BE2C (cell line): ENCODE results near the gene CYB561D2.

Experiments used
- DNase-seq: peaks from one replicate; pipeline ENCODE4 v3.0.0-alpha.2; 2020
- H3K27me3 ChIP-seq: fragments of 250-450 bp; sonication (Bioruptor Pico); 2 replicates; pipeline ENCODE4 v1.5.1; 2020; ENCODE audit warnings: mild to moderate bottlenecking
- H3K36me3 ChIP-seq: fragments of 250-450 bp; sonication (Bioruptor Pico); 2 replicates; pipeline ENCODE4 v1.5.1; 2020; ENCODE audit warnings: mild to moderate bottlenecking
- H3K4me1 ChIP-seq: fragments of 250-450 bp; sonication (Bioruptor Pico); 2 replicates; pipeline ENCODE4 v1.5.1; 2020
- H3K4me3 ChIP-seq: 2 replicates; pipeline ENCODE4 v1.5.1; 2011; ENCODE audit warnings: low read depth, low read length
- H3K9me3 ChIP-seq: fragments of 250-450 bp; sonication (Bioruptor Pico); 2 replicates; pipeline ENCODE4 v1.5.1; 2020
- TF ChIP-seq, protein P1 (sequence below): IDR thresholded peaks from 2 replicates; pipeline ENCODE4 v1.5.1; 2012; ENCODE audit warnings: mild to moderate bottlenecking, low read depth, low read length

Gene CYB561D2

DNA sequence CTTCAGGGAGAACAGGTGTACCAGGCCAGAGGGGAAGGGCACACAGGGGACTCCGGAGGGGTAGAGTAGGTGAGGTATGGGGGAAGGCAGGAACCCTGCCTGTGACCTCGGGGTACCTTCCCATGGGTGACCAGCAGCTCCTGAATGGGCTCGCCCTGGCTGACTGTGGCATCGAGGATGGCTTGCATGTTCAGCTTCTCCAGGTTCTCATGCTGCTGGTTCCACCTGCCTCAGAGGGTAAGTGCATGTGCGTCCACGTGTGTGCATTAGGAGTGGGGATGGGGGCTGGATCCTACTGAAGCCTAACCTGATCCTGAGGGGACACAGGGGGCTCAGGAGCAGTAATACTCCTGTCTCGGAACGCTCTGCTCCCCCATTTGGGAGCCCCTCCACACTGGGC, 5.7 kb upstream of the CYB561D2 start:
- Histone ChIP-seq H3K4me3 (peak overlapping the region; percentile 48; the same call in 1 of the 2 replicates), H3K27me3 (no peaks in the 10 kb centered on the region), H3K4me1 (no peaks in the 10 kb centered on the region), H3K9me3 (no peaks in the 10 kb centered on the region), H3K36me3 (peaks cover 9% of the 10 kb centered on the region)
- TF ChIP-seq, protein P1, sequence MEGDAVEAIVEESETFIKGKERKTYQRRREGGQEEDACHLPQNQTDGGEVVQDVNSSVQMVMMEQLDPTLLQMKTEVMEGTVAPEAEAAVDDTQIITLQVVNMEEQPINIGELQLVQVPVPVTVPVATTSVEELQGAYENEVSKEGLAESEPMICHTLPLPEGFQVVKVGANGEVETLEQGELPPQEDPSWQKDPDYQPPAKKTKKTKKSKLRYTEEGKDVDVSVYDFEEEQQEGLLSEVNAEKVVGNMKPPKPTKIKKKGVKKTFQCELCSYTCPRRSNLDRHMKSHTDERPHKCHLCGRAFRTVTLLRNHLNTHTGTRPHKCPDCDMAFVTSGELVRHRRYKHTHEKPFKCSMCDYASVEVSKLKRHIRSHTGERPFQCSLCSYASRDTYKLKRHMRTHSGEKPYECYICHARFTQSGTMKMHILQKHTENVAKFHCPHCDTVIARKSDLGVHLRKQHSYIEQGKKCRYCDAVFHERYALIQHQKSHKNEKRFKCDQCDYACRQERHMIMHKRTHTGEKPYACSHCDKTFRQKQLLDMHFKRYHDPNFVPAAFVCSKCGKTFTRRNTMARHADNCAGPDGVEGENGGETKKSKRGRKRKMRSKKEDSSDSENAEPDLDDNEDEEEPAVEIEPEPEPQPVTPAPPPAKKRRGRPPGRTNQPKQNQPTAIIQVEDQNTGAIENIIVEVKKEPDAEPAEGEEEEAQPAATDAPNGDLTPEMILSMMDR: no peak
- DNase-seq: no peak

DNA sequence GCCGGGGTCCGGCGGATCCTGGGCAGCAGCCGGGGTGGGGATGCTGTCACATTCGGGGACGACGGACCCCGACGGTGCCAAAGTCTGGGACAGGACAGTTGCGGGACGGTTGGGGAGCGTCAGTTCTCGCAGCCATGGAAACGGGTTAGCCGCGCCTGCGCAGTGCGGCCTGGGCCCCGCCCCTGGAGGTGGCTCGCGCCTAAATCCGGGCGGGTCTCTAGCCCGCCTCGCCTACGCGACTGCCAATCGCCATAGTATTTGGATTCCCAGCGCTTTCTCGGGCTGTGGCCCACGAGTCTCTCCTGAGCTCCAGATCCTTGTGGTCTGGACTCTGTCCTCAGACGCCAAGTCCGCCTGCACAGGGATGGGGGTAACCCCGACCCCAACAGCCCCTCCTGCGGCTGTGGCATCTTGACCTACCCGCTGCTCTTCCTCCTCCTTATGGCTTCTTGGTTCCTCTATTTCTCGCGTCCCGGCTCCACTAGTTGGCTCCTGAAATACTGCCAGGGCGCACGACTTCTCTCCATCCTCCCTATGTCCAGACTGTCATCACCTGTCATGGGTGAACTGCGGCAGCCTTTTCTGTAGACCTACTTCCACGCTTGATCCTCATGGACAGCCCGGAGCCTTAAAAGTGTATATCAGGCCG, 5.0 kb upstream of the CYB561D2 start, which contains the start of gene ZMYND10:
Gene ZMYND10, minus strand, starts transcription at position 147 of the 649 bp plus-strand sequence. CDS start 153 bp downstream, outside the sequence.
- H3K27me3 ChIP-seq: no peaks in the 10 kb centered on the region
- H3K36me3 ChIP-seq: peaks cover 9% of the 10 kb centered on the region
- H3K4me1 ChIP-seq: no peaks in the 10 kb centered on the region
- peak within 1 kb of the TSS; percentile 48 for H3K4me3 ChIP-seq
- DNase-seq: peak; percentile 67
- TF ChIP-seq, protein P1: no peak
- H3K9me3 ChIP-seq: no peaks in the 10 kb centered on the region

DNA sequence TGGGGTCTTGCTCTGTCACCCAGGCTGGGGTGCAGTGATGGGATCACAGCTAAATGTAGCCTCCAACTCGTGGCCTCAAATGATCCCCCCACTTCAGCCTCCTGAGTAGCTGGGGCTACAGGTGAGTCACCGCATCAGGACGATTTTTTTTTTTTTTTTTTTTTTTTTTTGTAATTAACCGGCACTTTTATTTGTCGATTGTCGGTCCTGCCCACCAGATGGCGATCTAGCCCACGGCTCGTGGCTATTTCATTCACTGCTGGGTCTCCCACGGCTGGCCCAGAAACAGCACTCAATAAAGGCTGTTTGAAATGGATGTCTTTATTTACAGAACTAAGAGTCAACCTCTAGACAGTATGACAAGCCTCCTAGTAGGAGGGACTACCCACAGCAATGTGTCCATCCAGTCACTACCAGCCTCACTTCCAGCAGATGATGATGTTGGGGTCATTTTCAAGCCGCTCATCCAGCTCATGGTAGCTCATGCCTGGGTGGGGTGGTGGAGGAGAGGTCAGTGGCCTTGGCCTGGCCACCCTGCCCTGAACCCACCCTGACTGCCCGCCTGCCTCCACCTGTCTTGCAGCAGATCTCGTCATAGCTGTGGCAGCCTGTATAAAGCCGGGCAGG, 3.4 kb upstream of the CYB561D2 start:
- Histone ChIP-seq H3K9me3 (no peaks in the 10 kb centered on the region), H3K4me3 (no peak overlapping the region), H3K36me3 (peaks cover 9% of the 10 kb centered on the region), H3K4me1 (peaks cover 3% of the 10 kb centered on the region; the same call in 1 of the 2 replicates), H3K27me3 (no peaks in the 10 kb centered on the region)
- DNase-seq: peak; percentile 70
- TF ChIP-seq, protein P1: peak; percentile 52

DNA sequence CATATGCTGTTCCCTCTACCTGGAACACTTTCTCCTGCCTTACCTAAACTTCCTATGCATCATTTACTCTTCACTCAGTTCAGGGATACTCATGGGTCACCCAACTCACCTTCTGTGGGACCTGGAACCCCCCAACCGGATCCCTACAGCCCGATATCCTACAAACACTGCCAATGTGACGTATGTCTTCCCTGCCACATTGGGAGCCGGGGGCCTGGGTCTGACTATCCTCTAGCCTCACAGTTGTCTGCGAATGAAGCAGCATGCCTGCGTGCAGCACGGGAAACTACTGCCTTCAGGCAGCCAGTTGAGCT, 492 bp upstream of the CYB561D2 start:
- TF ChIP-seq, protein P1: no peak
- peaks cover 3% of the 10 kb centered on the region; the same call in 1 of the 2 replicates for H3K4me1 ChIP-seq
- H3K36me3 ChIP-seq: peaks cover 21% of the 10 kb centered on the region
- DNase-seq: no peak
- no peaks in the 10 kb centered on the region for H3K27me3 ChIP-seq
- peak overlapping the region; percentile 77 for H3K4me3 ChIP-seq
- no peaks in the 10 kb centered on the region for H3K9me3 ChIP-seq

DNA sequence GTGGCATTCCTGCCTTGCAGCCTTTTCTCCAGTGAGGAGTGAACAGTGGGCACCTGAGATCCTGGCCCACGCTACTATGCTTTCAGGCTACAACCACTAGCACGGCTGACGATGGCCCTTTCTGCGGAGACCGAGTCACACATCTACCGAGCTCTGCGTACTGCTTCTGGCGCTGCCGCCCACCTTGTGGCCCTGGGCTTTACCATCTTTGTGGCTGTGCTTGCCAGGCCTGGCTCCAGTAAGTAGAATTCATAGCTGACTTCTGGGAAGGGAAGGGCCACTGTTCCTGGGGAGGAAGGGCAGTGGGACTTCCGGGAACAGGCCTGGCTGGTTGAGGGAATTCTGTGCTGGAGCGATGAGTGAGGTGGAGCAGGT, 648 bp downstream of the CYB561D2 start:
- H3K4me1 ChIP-seq: peaks cover 3% of the 10 kb centered on the region; the same call in 1 of the 2 replicates
- TF ChIP-seq, protein P1: no peak
- no peaks in the 10 kb centered on the region for H3K27me3 ChIP-seq

DNA sequence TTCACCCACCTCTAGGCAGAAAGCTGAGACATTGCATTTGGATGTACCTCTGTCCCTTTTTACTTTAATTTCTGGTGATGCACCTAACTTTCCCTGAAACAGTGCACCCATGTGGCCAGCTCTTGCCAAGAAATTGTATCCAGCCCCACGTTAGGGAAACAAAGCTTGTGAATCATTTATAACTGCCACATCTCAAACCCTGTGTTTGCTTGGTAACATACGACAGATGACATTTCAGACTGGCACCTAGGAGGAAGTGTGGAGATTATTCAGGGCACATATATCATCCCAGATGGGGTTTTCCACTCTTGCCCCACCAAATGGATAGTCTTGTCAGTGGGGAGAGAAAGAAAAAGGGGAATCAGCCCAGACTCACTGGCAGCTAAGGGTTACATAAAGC, 2.1 kb downstream of the CYB561D2 start:
- no peaks in the 10 kb centered on the region for H3K27me3 ChIP-seq
- no peak for DNase-seq
- peaks cover 3% of the 10 kb centered on the region; the same call in 1 of the 2 replicates for H3K4me1 ChIP-seq
- peaks cover 19% of the 10 kb centered on the region for H3K36me3 ChIP-seq
- TF ChIP-seq, protein P1: peak; percentile 36
- H3K4me3 ChIP-seq: no peak overlapping the region
- no peaks in the 10 kb centered on the region for H3K9me3 ChIP-seq

More for the DNA sequence above, 648 bp downstream of the CYB561D2 start:
- no peak for DNase-seq
- Histone ChIP-seq H3K4me3 (peak overlapping the region; percentile 77), H3K36me3 (peaks cover 23% of the 10 kb centered on the region), H3K9me3 (no peaks in the 10 kb centered on the region)
